ACC112 (cell line): ENCODE results near the gene CCR3.

ENCODE experiments used
- H2AFZ ChIP-seq: fragments of 200-600 bp; sonication (generic); one replicate; pipeline ENCODE4 v1.6.0; 2017; ENCODE audit warnings: antibody characterized with exemption, low read length; ENCODE audit not compliant: unreplicated experiment
- H3K27ac ChIP-seq: fragments of 200-600 bp; sonication (generic); 2 replicates; pipeline ENCODE4 v1.5.1; 2014; ENCODE audit warnings: low read depth, mild to moderate bottlenecking, antibody characterized with exemption, low read length, moderate library complexity
- H3K27me3 ChIP-seq: fragments of 200-600 bp; sonication (generic); 2 replicates; pipeline ENCODE4 v1.6.1; 2014; ENCODE audit warnings: mild to moderate bottlenecking, antibody characterized with exemption, low read length, moderate library complexity, mixed read lengths; ENCODE audit not compliant: insufficient read depth
- H3K36me3 ChIP-seq: fragments of 200-600 bp; sonication (generic); 2 replicates; pipeline ENCODE4 v1.6.1; 2016; ENCODE audit warnings: mild to moderate bottlenecking, antibody characterized with exemption, low read length, moderate library complexity, mixed read lengths; ENCODE audit not compliant: insufficient read depth
- H3K4me1 ChIP-seq: fragments of 200-600 bp; sonication (generic); one replicate; pipeline ENCODE4 v1.6.1; 2016; ENCODE audit warnings: low read length, mixed read lengths; ENCODE audit not compliant: insufficient read depth, unreplicated experiment, control insufficient read depth
- H3K4me3 ChIP-seq: fragments of 200-600 bp; sonication (generic); 2 replicates; pipeline ENCODE4 v1.5.1; 2014; ENCODE audit warnings: mild to moderate bottlenecking, low read depth, low read length
- H3K79me2 ChIP-seq: fragments of 200-600 bp; sonication (generic); one replicate; pipeline ENCODE4 v1.6.0; 2016; ENCODE audit warnings: low read length; ENCODE audit not compliant: control insufficient read depth, unreplicated experiment, insufficient read depth

The CCR3 gene

GRCh38 chr3:46239952-46240351 is 2.3 kb upstream of the CCR3 start:
- H3K4me1 ChIP-seq, result peaks cover 3% of the 10 kb centered on the region
- no peak overlapping the region for H2AFZ ChIP-seq
- no peak overlapping the region for H3K4me3 ChIP-seq
- no peak overlapping the region for H3K27ac ChIP-seq
- no peaks in the 10 kb centered on the region for H3K36me3 ChIP-seq
- H3K79me2 ChIP-seq, result no peaks in the 10 kb centered on the region
- H3K27me3 ChIP-seq, result peaks cover 71% of the 10 kb centered on the region

- Histone ChIP-seq H2AFZ (no peak overlapping the region), H3K27me3 (peaks cover 41% of the 10 kb centered on the region), H3K79me2 (no peaks in the 10 kb centered on the region), H3K27ac (no peak overlapping the region), H3K4me1 (peaks cover 3% of the 10 kb centered on the region), H3K36me3 (no peaks in the 10 kb centered on the region), H3K4me3 (no peak overlapping the region)
These were observed 1.3 kb downstream of the CCR3 start for GRCh38 chr3:46243560-46243959.

- no peak overlapping the region for H3K4me3 ChIP-seq
- no peak overlapping the region for H3K27ac ChIP-seq
- no peak overlapping the region for H2AFZ ChIP-seq
- H3K4me1 ChIP-seq, result peaks cover 3% of the 10 kb centered on the region
- no peaks in the 10 kb centered on the region for H3K79me2 ChIP-seq
- no peaks in the 10 kb centered on the region for H3K36me3 ChIP-seq
- H3K27me3 ChIP-seq, result peaks cover 26% of the 10 kb centered on the region
These were observed 2.9 kb downstream of the CCR3 start for GRCh38 chr3:46245146-46245545.

- Histone ChIP-seq H3K27me3 (peaks cover 53% of the 10 kb centered on the region), H3K27ac (no peak overlapping the region), H3K36me3 (no peaks in the 10 kb centered on the region), H3K4me3 (no peak overlapping the region), H3K79me2 (no peaks in the 10 kb centered on the region), H2AFZ (no peak overlapping the region), H3K4me1 (no peaks in the 10 kb centered on the region)
These were observed 10.7 kb downstream of the CCR3 start for GRCh38 chr3:46252980-46253379.

GRCh38 chr3:46258525-46258924 is 16.3 kb downstream of the CCR3 start:
- Histone ChIP-seq H3K36me3 (no peaks in the 10 kb centered on the region), H3K4me3 (no peak overlapping the region), H3K4me1 (no peaks in the 10 kb centered on the region), H3K27ac (no peak overlapping the region), H2AFZ (no peak overlapping the region), H3K27me3 (peaks cover 69% of the 10 kb centered on the region), H3K79me2 (no peaks in the 10 kb centered on the region)

GRCh38 chr3:46261926-46262594 is 19.8 kb downstream of the CCR3 start:
- Histone ChIP-seq H2AFZ (peak overlapping the region; percentile 93), H3K27me3 (peaks cover 46% of the 10 kb centered on the region)

GRCh38 chr3:46264002-46264401 is 21.7 kb downstream of the CCR3 start:
- H2AFZ ChIP-seq, result no peak overlapping the region
- no peaks in the 10 kb centered on the region for H3K79me2 ChIP-seq
- no peak overlapping the region for H3K27ac ChIP-seq
- no peaks in the 10 kb centered on the region for H3K4me1 ChIP-seq
- H3K4me3 ChIP-seq, result no peak overlapping the region
- no peaks in the 10 kb centered on the region for H3K36me3 ChIP-seq
- H3K27me3 ChIP-seq, result peaks cover 29% of the 10 kb centered on the region

More at GRCh38 chr3:46261926-46262594, 19.8 kb downstream of the CCR3 start:
- no peak overlapping the region for H3K27ac ChIP-seq
- no peaks in the 10 kb centered on the region for H3K79me2 ChIP-seq
- H3K4me3 ChIP-seq, result peak overlapping the region; percentile 61
- H3K4me1 ChIP-seq, result no peaks in the 10 kb centered on the region
- H3K36me3 ChIP-seq, result no peaks in the 10 kb centered on the region

GRCh38 chr3:46266598-46266997 is 24.3 kb downstream of the CCR3 start:
- no peak overlapping the region for H3K27ac ChIP-seq
- no peak overlapping the region for H3K4me3 ChIP-seq
- H3K27me3 ChIP-seq, result peaks cover 37% of the 10 kb centered on the region
- no peaks in the 10 kb centered on the region for H3K36me3 ChIP-seq
- H3K79me2 ChIP-seq, result no peaks in the 10 kb centered on the region
- H2AFZ ChIP-seq, result no peak overlapping the region
- H3K4me1 ChIP-seq, result no peaks in the 10 kb centered on the region

- no peak overlapping the region for H3K27ac ChIP-seq
- H3K36me3 ChIP-seq, result no peaks in the 10 kb centered on the region
- no peak overlapping the region for H2AFZ ChIP-seq
- H3K4me3 ChIP-seq, result no peak overlapping the region
- H3K27me3 ChIP-seq, result peaks cover 49% of the 10 kb centered on the region
- H3K79me2 ChIP-seq, result no peaks in the 10 kb centered on the region
- no peaks in the 10 kb centered on the region for H3K4me1 ChIP-seq
These were observed 27.3 kb downstream of the CCR3 start for GRCh38 chr3:46269556-46269955.

GRCh38 chr3:46270474-46270873 is 28.2 kb downstream of the CCR3 start:
- Histone ChIP-seq H3K27me3 (peaks cover 49% of the 10 kb centered on the region), H3K27ac (no peak overlapping the region), H3K79me2 (no peaks in the 10 kb centered on the region)

GRCh38 chr3:46271209-46271745 is 29.0 kb downstream of the CCR3 start:
- Histone ChIP-seq H3K27ac (no peak overlapping the region), H3K4me3 (no peak overlapping the region), H3K79me2 (no peaks in the 10 kb centered on the region), H3K4me1 (no peaks in the 10 kb centered on the region), H3K27me3 (peaks cover 44% of the 10 kb centered on the region), H2AFZ (no peak overlapping the region), H3K36me3 (no peaks in the 10 kb centered on the region)

More at GRCh38 chr3:46270474-46270873, 28.2 kb downstream of the CCR3 start:
- no peak overlapping the region for H3K4me3 ChIP-seq
- H3K36me3 ChIP-seq, result no peaks in the 10 kb centered on the region
- H3K4me1 ChIP-seq, result no peaks in the 10 kb centered on the region
- no peak overlapping the region for H2AFZ ChIP-seq
